Colonic mucosa (tissue), 4 donors: ENCODE results near the gene CASKIN2. TPM values are rescaled to one million over a fixed set of nuclear protein-coding genes. Genes with fewer than 3 reads are reported as not detected.

Experiments
- DNase-seq: peaks from one replicate; pipeline ENCODE4 v3.0.0-alpha.2; 2020
- H3K27ac ChIP-seq: fragments of 200-600 bp; one replicate; pipeline ENCODE4 v1.8.0; 2021
- H3K27me3 ChIP-seq: fragments of 200-600 bp; one replicate; pipeline ENCODE4 v1.8.0; 2021
- H3K36me3 ChIP-seq: fragments of 200-600 bp; one replicate; pipeline ENCODE4 v1.8.0; 2021
- H3K4me1 ChIP-seq: fragments of 200-600 bp; one replicate; pipeline ENCODE4 v1.8.0; 2021; ENCODE audit warnings: mild to moderate bottlenecking
- H3K4me3 ChIP-seq: fragments of 200-600 bp; one replicate; pipeline ENCODE4 v1.8.0; 2021
- H3K9ac ChIP-seq, 2 donors: one replicate each; pipeline ENCODE4 v1.7.0; 2013; ENCODE audit warnings: control low read depth in 2 of 2, low read depth in 2 of 2, low read length in 2 of 2
- H3K9me3 ChIP-seq: fragments of 200-600 bp; one replicate; pipeline ENCODE4 v1.8.0; 2021
- intact Hi-C: fragments of 100-400 bp; cut with DNase I; formaldehyde crosslinking; loops from one replicate; pipeline ENCODE4 v1.14.1; 2022
- total RNA-seq, 2 donors: library from RNA; stranded (reverse); fragmentation: NEBNext Ultra II Directional in 1 of 2; extraction: Animal tissue kit (Norgen Biotek cat#: 25700) in 1 of 2; gene quantifications; one replicate each; pipeline ENCODE4 v1.2.1, GENCODE V29; 2021
- TF ChIP-seq, protein P1 (sequence below): fragments of 200-600 bp; IDR thresholded peaks from one replicate; pipeline ENCODE4 v1.8.0; 2022; ENCODE audit warnings: antibody characterized with exemption, mild to moderate bottlenecking
- donor health status: healthy.
- donor health status: DM: no; HTN: no; CAD: no.
- donor health status: DM: no; HTN: no; CAD: no.

CASKIN2 gene
- total RNA-seq, 2 donors from 2014 or later: 26.5 to 28.6 TPM

DNA sequence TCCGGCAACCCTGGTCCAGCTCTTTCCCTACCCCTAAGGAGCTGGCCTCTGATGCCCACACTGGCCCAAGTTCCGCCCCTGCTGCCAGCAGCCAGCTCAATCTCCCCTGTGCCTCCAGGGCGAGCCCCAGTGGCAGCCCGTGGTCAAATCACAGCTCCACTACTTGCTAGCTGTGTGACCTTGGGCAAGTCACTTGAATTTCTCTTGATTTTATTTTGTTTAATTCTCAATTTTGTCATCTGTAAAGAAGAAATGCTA, 10.3 kb downstream of the CASKIN2 start:
- Histone ChIP-seq H3K36me3 (no peaks in the 10 kb centered on the region), H3K27me3 (no peaks in the 10 kb centered on the region), H3K4me1 (no peaks in the 10 kb centered on the region), H3K4me3 (no peak overlapping the region), H3K9me3 (no peaks in the 10 kb centered on the region), H3K9ac (no peak overlapping the region), H3K27ac (no peak overlapping the region)
- intact Hi-C loops: no loop called here
- no peak for DNase-seq
- TF ChIP-seq, protein P1, sequence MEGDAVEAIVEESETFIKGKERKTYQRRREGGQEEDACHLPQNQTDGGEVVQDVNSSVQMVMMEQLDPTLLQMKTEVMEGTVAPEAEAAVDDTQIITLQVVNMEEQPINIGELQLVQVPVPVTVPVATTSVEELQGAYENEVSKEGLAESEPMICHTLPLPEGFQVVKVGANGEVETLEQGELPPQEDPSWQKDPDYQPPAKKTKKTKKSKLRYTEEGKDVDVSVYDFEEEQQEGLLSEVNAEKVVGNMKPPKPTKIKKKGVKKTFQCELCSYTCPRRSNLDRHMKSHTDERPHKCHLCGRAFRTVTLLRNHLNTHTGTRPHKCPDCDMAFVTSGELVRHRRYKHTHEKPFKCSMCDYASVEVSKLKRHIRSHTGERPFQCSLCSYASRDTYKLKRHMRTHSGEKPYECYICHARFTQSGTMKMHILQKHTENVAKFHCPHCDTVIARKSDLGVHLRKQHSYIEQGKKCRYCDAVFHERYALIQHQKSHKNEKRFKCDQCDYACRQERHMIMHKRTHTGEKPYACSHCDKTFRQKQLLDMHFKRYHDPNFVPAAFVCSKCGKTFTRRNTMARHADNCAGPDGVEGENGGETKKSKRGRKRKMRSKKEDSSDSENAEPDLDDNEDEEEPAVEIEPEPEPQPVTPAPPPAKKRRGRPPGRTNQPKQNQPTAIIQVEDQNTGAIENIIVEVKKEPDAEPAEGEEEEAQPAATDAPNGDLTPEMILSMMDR: no peak

DNA sequence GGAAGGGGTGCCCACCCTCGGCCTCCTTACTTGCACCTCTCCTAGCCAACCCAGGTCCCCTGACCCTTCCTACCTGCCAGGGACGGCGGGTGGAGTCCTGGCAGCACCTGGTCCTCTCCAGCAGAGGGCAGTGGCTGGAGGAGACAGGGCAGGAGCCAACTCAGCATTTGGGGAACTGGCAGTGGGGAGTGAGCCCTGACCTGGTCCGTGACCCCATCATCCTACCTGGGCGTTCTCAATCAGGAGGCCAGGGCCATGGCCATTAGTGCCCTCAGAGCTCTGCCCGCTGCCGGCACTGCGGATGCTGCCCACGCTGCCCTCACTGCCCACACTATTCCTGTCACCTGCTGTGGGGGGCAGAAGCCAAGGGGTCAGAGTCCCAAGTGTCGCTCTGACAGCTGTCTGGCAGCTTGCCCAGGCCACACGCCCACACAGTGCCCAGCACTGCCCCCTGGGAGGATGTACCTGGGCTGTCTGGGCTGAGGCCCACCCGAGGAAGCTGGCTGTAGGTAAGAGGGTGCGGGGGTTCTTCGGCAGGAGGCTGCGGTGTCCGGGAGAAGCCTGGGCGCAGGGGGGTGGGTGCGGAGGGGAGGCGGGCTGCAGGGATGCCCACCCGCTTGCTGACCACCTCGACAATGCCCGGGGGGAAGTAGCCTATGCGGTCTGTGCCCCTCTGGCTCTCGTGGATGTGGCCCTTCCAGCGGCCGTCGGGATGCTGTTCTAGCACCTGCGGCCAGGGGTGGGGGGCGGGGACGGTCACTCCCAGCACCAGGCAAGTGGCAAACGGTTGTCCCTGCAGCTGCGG, 10.8 kb downstream of the CASKIN2 start:
- H3K27me3 ChIP-seq: no peaks in the 10 kb centered on the region
- H3K27ac ChIP-seq: no peak overlapping the region
- H3K36me3 ChIP-seq: no peaks in the 10 kb centered on the region
- no peaks in the 10 kb centered on the region for H3K9me3 ChIP-seq
- intact Hi-C loops: no loop called here
- TF ChIP-seq, protein P1: peak; percentile 61
- peak; percentile 55 for DNase-seq
- H3K4me1 ChIP-seq: no peaks in the 10 kb centered on the region
- H3K4me3 ChIP-seq: no peak overlapping the region
- no peak overlapping the region for H3K9ac ChIP-seq

GRCh38 chr17:75503976-75504346, 11.4 kb downstream of the CASKIN2 start:
- Histone ChIP-seq H3K36me3 (no peaks in the 10 kb centered on the region), H3K27ac (no peak overlapping the region), H3K27me3 (no peaks in the 10 kb centered on the region), H3K9ac (no peak overlapping the region), H3K4me1 (no peaks in the 10 kb centered on the region), H3K4me3 (no peak overlapping the region), H3K9me3 (no peaks in the 10 kb centered on the region)
- no peak for DNase-seq
- TF ChIP-seq, protein P1: no peak
- intact Hi-C loops: no loop called here

DNA sequence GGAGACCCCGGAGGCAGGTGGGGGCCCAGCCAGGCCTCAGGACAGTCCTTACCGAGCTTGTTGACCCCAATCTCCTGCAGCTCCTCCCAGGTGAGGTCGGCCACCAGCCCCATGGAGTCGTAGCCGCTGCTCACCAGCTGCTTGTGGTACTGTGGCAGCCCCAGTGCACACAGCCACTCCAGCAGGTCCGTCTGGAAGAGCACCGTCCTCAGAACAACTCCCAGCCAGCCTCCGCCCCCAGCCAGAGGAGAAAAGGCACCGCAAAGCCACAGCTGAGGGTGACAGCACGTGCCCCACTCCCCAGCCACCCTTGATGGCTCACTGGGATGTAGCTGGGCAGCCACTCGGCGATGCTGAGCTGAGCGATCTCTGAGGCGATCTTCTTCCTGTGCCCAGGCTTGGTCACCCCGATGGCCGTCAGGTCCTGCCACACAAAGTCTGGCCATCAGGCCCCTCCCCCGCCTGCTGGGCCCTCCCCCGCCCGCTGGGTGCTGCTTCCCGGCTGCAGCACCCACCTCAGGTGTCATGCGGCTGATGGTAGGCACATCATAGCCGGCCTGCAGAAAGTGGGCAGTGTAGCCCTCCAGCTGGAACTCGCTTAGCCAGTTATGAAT, 11.9 kb downstream of the CASKIN2 start:
- no peaks in the 10 kb centered on the region for H3K4me1 ChIP-seq
- DNase-seq: no peak
- H3K36me3 ChIP-seq: no peaks in the 10 kb centered on the region

DNA sequence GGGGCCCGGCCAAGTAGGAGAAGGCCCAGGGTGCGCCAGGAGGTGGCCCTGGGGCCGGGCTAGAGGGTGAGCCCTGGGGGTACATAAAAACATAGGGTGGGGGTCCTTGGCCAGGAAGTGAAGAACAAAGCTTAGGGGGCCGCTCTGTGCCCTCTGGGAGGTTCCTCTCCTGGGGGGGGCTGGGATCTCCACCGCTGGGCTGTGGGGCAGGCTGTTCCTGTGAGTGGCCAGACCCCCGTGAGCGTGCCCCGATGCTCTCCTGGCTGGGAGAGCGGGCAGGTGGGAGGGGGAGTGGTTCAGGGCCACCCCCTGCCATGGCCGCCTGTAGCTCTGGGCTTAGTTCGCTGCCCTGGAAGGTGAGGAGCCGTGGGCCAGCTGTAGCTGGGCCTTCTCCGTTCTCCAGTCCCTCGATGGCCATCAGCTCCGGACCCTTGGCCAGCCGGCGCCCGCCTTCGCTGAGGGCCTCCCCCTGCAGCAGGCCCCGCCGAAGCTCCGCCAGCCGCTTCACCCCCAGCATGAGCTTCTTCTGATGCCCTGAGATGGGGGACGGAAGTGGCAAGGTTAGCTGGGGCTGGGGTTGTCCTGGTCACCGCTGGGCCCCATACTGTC, 12.5 kb downstream of the CASKIN2 start:
- Histone ChIP-seq H3K9me3 (no peaks in the 10 kb centered on the region), H3K9ac (no peak overlapping the region), H3K4me1 (no peaks in the 10 kb centered on the region), H3K4me3 (no peak overlapping the region), H3K27me3 (no peaks in the 10 kb centered on the region), H3K36me3 (no peaks in the 10 kb centered on the region), H3K27ac (no peak overlapping the region)
- no peak for DNase-seq
- intact Hi-C loops: no loop called here
- TF ChIP-seq, protein P1: no peak

More for the DNA sequence above, 11.9 kb downstream of the CASKIN2 start:
- TF ChIP-seq, protein P1: no peak
- no peak overlapping the region for H3K27ac ChIP-seq
- intact Hi-C loops: no loop called here
- H3K9ac ChIP-seq: no peak overlapping the region
- no peaks in the 10 kb centered on the region for H3K27me3 ChIP-seq
- H3K4me3 ChIP-seq: no peak overlapping the region
- H3K9me3 ChIP-seq: no peaks in the 10 kb centered on the region
